Measurements from ENCODE around the gene ANO7. TPM values are rescaled to one million over a fixed set of nuclear protein-coding genes. Genes with fewer than 3 reads are reported as not detected.
"Not testable (repeated sequence)": the region's sequence is repeated elsewhere in the genome, so short reads cannot be mapped to it uniquely, and the experiment has no call there.

The ANO7 gene
- total and polyA plus RNA-seq, 2 of the 8 experiments (the other 6 are each of a cell fraction or from before 2014, with no cell fraction given), result 3.2 to 6.9 TPM

- not testable (repeated sequence) for H2BK15ac ChIP-seq (ENCODE audit: low read length); FAIRE-seq; H3K23me2 ChIP-seq (ENCODE audit: low read depth, low read length); H3K4me1 ChIP-seq (replicated peaks in 1 of 4; ENCODE audit: control insufficient read depth in 3 of 4, insufficient read depth in 4 of 4, low read length in 3 of 4); H2BK12ac ChIP-seq (ENCODE audit: low read depth, low read length); H3K27me3 ChIP-seq (replicated peaks in 1 of 4; ENCODE audit: control insufficient read depth in 3 of 4, extremely low read depth in 1 of 4, insufficient read depth in 3 of 4, low read length in 3 of 4); H3K4me3 ChIP-seq (ENCODE audit: extremely low read depth in 1 of 4, insufficient read depth in 2 of 4, low read depth in 3 of 4, low read length in 4 of 4); H3K79me1 ChIP-seq (ENCODE audit: low read depth, low read length); H3K9ac ChIP-seq (replicated peaks in 1 of 4; ENCODE audit: extremely low read depth in 1 of 4, low read depth in 3 of 4, low read length in 3 of 4); H2AFZ ChIP-seq (ENCODE audit: low read length); H3K18ac ChIP-seq (ENCODE audit: extremely low read depth, low read length); H4K20me1 ChIP-seq (replicated peaks in 1 of 2; ENCODE audit: control insufficient read depth in 1 of 2, insufficient read depth in 2 of 2, low read length in 2 of 2); H4K5ac ChIP-seq (ENCODE audit: insufficient read length, low read depth, low read length); H2AK5ac ChIP-seq (ENCODE audit: low read depth, low read length); H3K36me3 ChIP-seq (ENCODE audit: control insufficient read depth in 2 of 4, insufficient read depth in 4 of 4, low read length in 3 of 4); H2BK120ac ChIP-seq (replicated peaks; ENCODE audit: low read depth, low read length); H3K23ac ChIP-seq (ENCODE audit: insufficient read length); H3K4me2 ChIP-seq (ENCODE audit: insufficient read depth in 1 of 2, low read depth in 2 of 2, low read length in 2 of 2); H4K91ac ChIP-seq (replicated peaks; ENCODE audit: insufficient read length, low read length); DNase-seq (ENCODE audit: low read depth in 1 of 2, low spot score in 2 of 2); H3K9me3 ChIP-seq (ENCODE audit: insufficient read depth in 2 of 2, low read depth in 1 of 2, low read length in 1 of 2); H2BK20ac ChIP-seq (ENCODE audit: low read length); H3K56ac ChIP-seq (replicated peaks; ENCODE audit: insufficient read length, low read depth, low read length); H3K79me2 ChIP-seq (ENCODE audit: control insufficient read depth in 1 of 2, insufficient read depth in 2 of 2, low read length in 2 of 2); H3K27ac ChIP-seq (ENCODE audit: low read depth, low read length); H2BK5ac ChIP-seq (ENCODE audit: low read depth, low read length); H3K4ac ChIP-seq (replicated peaks; ENCODE audit: insufficient read length, low read depth, low read length); H3K14ac ChIP-seq (ENCODE audit: insufficient read length); H4K8ac ChIP-seq (ENCODE audit: extremely low read depth, insufficient read depth, low read length)
- 88% methylated on average over 13 of the region's 14 CpGs; no CpG with 5 or more reads in 1 of the 2 experiments for WGBS, 2 experiments (ENCODE audit: extremely low coverage in 1 of 2, insufficient coverage in 1 of 2, insufficient read length in 1 of 2, insufficient replicate concordance in 2 of 2, low coverage in 1 of 2, low lambda C conversion rate in 2 of 2, missing lambda C conversion rate in 1 of 2)
- ChIA-PET CTCF (ENCODE audit: partially characterized antibody) (interaction anchor here (1.0 to 1.7 kb wide), 3 partner anchors 12 to 283 kb away, joined by 3 to 4 read pairs (median 3); no protein-coding TSS in a partner anchor), POLR2A (ENCODE audit: partially characterized antibody) (interaction anchor here (1.6 kb wide), 1 partner anchor 47 kb away, joined by 3 read pairs; the partner anchor contains the start of gene PPP1R7)
These were observed 8.8 kb downstream of the ANO7 start for GRCh38 chr2:241197246-241197645.
